ENCODE measurements around the gene RPRD2.
"Not testable (repeated sequence)": the region's sequence is repeated elsewhere in the genome, so short reads cannot be mapped to it uniquely, and the experiment has no call there.

The RPRD2 gene

GRCh38 chr1:150363426-150364230 is at the start of gene RPRD2:
RPRD2 (plus strand) TSS chr1:150364147; CDS start chr1:150364715, 568 bp downstream.
- DNase-seq: peak; percentile 94

GRCh38 chr1:150314691-150315090 is 49.3 kb upstream of the RPRD2 start:
- not testable (repeated sequence) for DNase-seq

- no peak for DNase-seq
Observed at GRCh38 chr1:150320667-150320978, 43.3 kb upstream of the RPRD2 start.

- DNase-seq: no peak
Observed at GRCh38 chr1:150321826-150322166, 42.2 kb upstream of the RPRD2 start.

- DNase-seq: no peak
Observed at GRCh38 chr1:150322310-150322709, 41.6 kb upstream of the RPRD2 start.

GRCh38 chr1:150332651-150333290 is 31.2 kb upstream of the RPRD2 start:
- no peak for DNase-seq

GRCh38 chr1:150346316-150346715 is 17.6 kb upstream of the RPRD2 start:
- DNase-seq: no peak

GRCh38 chr1:150352866-150353265 is 11.1 kb upstream of the RPRD2 start:
- no peak for DNase-seq

GRCh38 chr1:150362721-150363425 is 1.1 kb upstream of the RPRD2 start:
- DNase-seq: no peak

GRCh38 chr1:150364231-150365003 is 470 bp downstream of the RPRD2 start:
- peak; percentile 80 for DNase-seq

GRCh38 chr1:150365941-150366340 is 2.0 kb downstream of the RPRD2 start:
- DNase-seq: no peak

- no peak for DNase-seq
Observed at GRCh38 chr1:150366416-150367296, 2.7 kb downstream of the RPRD2 start.

- DNase-seq: no peak
Observed at GRCh38 chr1:150371110-150371509, 7.2 kb downstream of the RPRD2 start.

- no peak for DNase-seq
Observed at GRCh38 chr1:150372580-150372979, 8.6 kb downstream of the RPRD2 start.

GRCh38 chr1:150376110-150376509 is 12.2 kb downstream of the RPRD2 start:
- no peak for DNase-seq

GRCh38 chr1:150383631-150384324 is 19.8 kb downstream of the RPRD2 start:
- no peak for DNase-seq

- DNase-seq: no peak
Observed at GRCh38 chr1:150385537-150386445, 21.8 kb downstream of the RPRD2 start.

GRCh38 chr1:150386592-150386991 is 22.6 kb downstream of the RPRD2 start:
- DNase-seq: no peak

- no peak for DNase-seq
Observed at GRCh38 chr1:150387200-150387599, 23.3 kb downstream of the RPRD2 start.

GRCh38 chr1:150388241-150388640 is 24.3 kb downstream of the RPRD2 start:
- no peak for DNase-seq
